Measurements from ENCODE around the gene FRAT1. TPM values are rescaled to one million over a fixed set of nuclear protein-coding genes. Genes with fewer than 3 reads are reported as not detected.

The FRAT1 gene
- total and polyA plus RNA-seq, 2 of the 13 experiments (the other 11 are each of a cell fraction or from before 2014, with no cell fraction given) = 1.7 to 2.3 TPM

Small RNA genes lying within 50 kb of the gene (small RNA-seq; reads per million reads assigned to genes)
- 0 reads per million in 3 experiments for gene RF00017 (ENCODE audit: insufficient read depth in 2 of 3, insufficient read length in 3 of 3, low read depth in 2 of 3, low replicate concordance in 1 of 3)

Other genes starting within 250 kb of the FRAT1 start
- gene SLIT1, start 133.3 kb upstream of the FRAT1 start, total RNA-seq (2016; rRNA removed; fragmentation: Illumina TruSeq; extraction: Trizol) = 0.07 and 0.33 TPM in 2 replicates
- 0.09 and 0.22 TPM in 2 replicates for gene SLIT1, start 133.3 kb upstream of the FRAT1 start, polyA plus RNA-seq (2011; rRNA removed)
- gene ARHGAP19, start 26.6 kb upstream of the FRAT1 start, total RNA-seq (2016; rRNA removed; fragmentation: Illumina TruSeq; extraction: Trizol) = 10.0 and 15.6 TPM in 2 replicates
- gene ARHGAP19, start 26.6 kb upstream of the FRAT1 start, polyA plus RNA-seq (2011; rRNA removed) = 4.3 and 7.6 TPM in 2 replicates
- 10.1 and 14.1 TPM in 2 replicates for gene FRAT2, start 15.5 kb downstream of the FRAT1 start, total RNA-seq (2016; rRNA removed; fragmentation: Illumina TruSeq; extraction: Trizol)
- 6.3 and 7.2 TPM in 2 replicates for gene FRAT2, start 15.5 kb downstream of the FRAT1 start, polyA plus RNA-seq (2011; rRNA removed)
- gene RRP12, start 82.1 kb downstream of the FRAT1 start, total RNA-seq (2016; rRNA removed; fragmentation: Illumina TruSeq; extraction: Trizol) = 30.6 and 39.4 TPM in 2 replicates
- 13.2 and 18.6 TPM in 2 replicates for gene RRP12, start 82.1 kb downstream of the FRAT1 start, polyA plus RNA-seq (2011; rRNA removed)
- 354 and 442 TPM in 2 replicates for gene PGAM1, start 106.9 kb downstream of the FRAT1 start, total RNA-seq (2016; rRNA removed; fragmentation: Illumina TruSeq; extraction: Trizol)
- gene PGAM1, start 106.9 kb downstream of the FRAT1 start, polyA plus RNA-seq (2011; rRNA removed) = 403 and 483 TPM in 2 replicates
- 39.9 and 47.6 TPM in 2 replicates for gene EXOSC1, start 126.7 kb downstream of the FRAT1 start, total RNA-seq (2016; rRNA removed; fragmentation: Illumina TruSeq; extraction: Trizol)
- gene EXOSC1, start 126.7 kb downstream of the FRAT1 start, polyA plus RNA-seq (2011; rRNA removed) = 36.3 and 38.0 TPM in 2 replicates
- 30.2 and 41.8 TPM in 2 replicates for gene ZDHHC16, start 126.9 kb downstream of the FRAT1 start, total RNA-seq (2016; rRNA removed; fragmentation: Illumina TruSeq; extraction: Trizol)
- gene ZDHHC16, start 126.9 kb downstream of the FRAT1 start, polyA plus RNA-seq (2011; rRNA removed) = 40.8 and 49.4 TPM in 2 replicates
- 76.4 and 95.9 TPM in 2 replicates for gene MMS19, start 179.2 kb downstream of the FRAT1 start, total RNA-seq (2016; rRNA removed; fragmentation: Illumina TruSeq; extraction: Trizol)
- gene MMS19, start 179.2 kb downstream of the FRAT1 start, polyA plus RNA-seq (2011; rRNA removed) = 106 and 107 TPM in 2 replicates
- 5.8 and 7.9 TPM in 2 replicates for gene UBTD1, start 179.7 kb downstream of the FRAT1 start, total RNA-seq (2016; rRNA removed; fragmentation: Illumina TruSeq; extraction: Trizol)
- 10.0 and 11.4 TPM in 2 replicates for gene UBTD1, start 179.7 kb downstream of the FRAT1 start, polyA plus RNA-seq (2011; rRNA removed)

Data from HepG2 (cell line).